ENCODE measurements around the gene KCNQ1.

Gene KCNQ1

DNA sequence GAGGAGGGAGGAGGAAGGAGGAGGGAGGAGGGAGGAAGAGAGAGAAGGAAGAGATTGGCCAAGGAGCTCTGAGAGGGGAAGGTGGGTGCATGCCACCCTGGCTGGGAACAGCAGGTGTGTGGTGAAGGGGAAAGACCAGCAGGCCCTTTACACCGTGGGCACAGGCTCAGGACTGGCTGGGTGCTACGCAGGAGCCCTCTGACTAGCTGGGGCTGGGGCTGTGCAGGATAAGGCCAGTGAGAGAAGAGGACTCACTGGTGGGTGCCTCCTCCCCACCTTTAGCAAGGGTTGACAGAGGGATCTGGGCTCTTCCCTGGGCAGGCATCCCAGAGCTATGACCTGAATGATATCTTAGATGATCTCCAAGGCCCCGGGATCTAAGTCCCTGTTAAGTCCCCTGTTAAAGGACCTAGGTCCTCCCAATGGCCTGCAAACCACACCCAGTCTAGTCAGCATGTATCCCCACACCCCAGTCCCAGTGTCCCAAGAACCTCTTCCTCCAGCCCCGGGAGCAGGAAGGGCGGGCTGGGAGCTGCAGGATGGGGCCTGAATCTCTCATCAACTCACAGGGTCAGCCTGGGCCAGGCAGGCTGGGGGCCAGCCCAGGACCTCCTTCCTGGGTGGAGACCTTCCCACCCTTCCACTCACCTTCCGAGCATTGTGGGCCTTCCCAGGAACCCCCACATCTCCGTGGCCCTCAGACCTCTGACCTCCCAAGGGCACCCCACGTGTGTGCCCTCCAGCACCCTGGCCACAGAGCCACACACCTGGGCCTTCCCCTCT lies 385.4 kb downstream of the KCNQ1 start:
- WGBS (ENCODE audit: insufficient coverage): 97% methylated on average over 8 of the region's 8 CpGs

DNA sequence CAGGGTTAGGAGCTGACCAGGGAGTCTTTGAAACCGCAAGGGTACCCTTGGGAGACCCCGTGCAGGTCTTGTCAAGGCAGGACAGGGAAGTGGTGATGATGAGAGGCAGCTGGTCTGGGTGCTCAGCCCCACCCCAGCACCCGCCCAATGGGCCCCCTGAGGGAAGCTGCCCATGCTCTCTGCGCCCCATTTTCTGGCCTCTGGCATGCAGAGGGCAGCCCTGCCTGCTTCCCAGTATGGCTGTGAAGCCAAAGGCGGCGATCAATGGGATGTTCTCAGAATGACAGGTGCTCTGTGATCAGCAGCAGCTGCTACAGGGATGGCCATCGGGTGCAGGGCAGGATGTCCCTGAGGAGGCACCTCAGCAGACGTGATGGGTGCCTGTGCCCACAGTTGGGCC lies 386.1 kb downstream of the KCNQ1 start:
- no peak for DNase-seq
- Histone ChIP-seq H3K9me3 (ENCODE audit: control extremely low read depth in 1 of 5, control insufficient read depth in 4 of 5, insufficient read depth in 2 of 5, low read depth in 1 of 5, low read length in 4 of 5) (peaks cover 0 to 15% (median 4%) of the 10 kb centered on the region in 5 experiments), H3K4me3 (ENCODE audit: control insufficient read depth in 1 of 7, extremely low read depth in 1 of 7, insufficient read depth in 4 of 7, low read depth in 2 of 7, low read length in 6 of 7) (no peak overlapping the region), H3K36me3 (ENCODE audit: control insufficient read depth in 4 of 4, insufficient read depth in 4 of 4, low read length in 3 of 4) (no peaks in the 10 kb centered on the region), H3K27me3 (replicated peaks in 2 of 5; ENCODE audit: control insufficient read depth in 4 of 5, insufficient read depth in 5 of 5, low read length in 4 of 5) (no peaks in the 10 kb centered on the region), H3K4me1 (ENCODE audit: control extremely low read depth in 1 of 4, control insufficient read depth in 4 of 4, insufficient read depth in 4 of 4, low read length in 3 of 4) (peaks cover 0 to 28% (median 27%) of the 10 kb centered on the region in 4 experiments), H3K27ac (ENCODE audit: insufficient read depth in 1 of 2, low read depth in 1 of 2, low read length in 2 of 2, poor library complexity in 1 of 2, severe bottlenecking in 2 of 2) (no peak overlapping the region)
- CTCF ChIA-PET: interaction anchor here (1.2 kb wide), 2 partner anchors 56 to 57 kb away, joined by 3 read pairs; no protein-coding TSS in a partner anchor
- POLR2A ChIA-PET: no interaction called here
- WGBS (ENCODE audit: insufficient coverage): 93% methylated on average over 7 of the region's 8 CpGs

More for the DNA sequence above, 385.4 kb downstream of the KCNQ1 start:
- peaks cover 0 to 35% (median 34%) of the 10 kb centered on the region in 4 experiments for H3K4me1 ChIP-seq (ENCODE audit: control extremely low read depth in 1 of 4, control insufficient read depth in 4 of 4, insufficient read depth in 4 of 4, low read length in 3 of 4)
- H3K27me3 ChIP-seq (replicated peaks in 2 of 5; ENCODE audit: control insufficient read depth in 4 of 5, insufficient read depth in 5 of 5, low read length in 4 of 5): no peaks in the 10 kb centered on the region
- POLR2A ChIA-PET: no interaction called here
- no peak overlapping the region for H3K27ac ChIP-seq (ENCODE audit: insufficient read depth in 1 of 2, low read depth in 1 of 2, low read length in 2 of 2, poor library complexity in 1 of 2, severe bottlenecking in 2 of 2)
- H3K36me3 ChIP-seq (ENCODE audit: control insufficient read depth in 4 of 4, insufficient read depth in 4 of 4, low read length in 3 of 4): no peaks in the 10 kb centered on the region
- DNase-seq: no peak
- peaks cover 0 to 15% (median 4%) of the 10 kb centered on the region in 5 experiments for H3K9me3 ChIP-seq (ENCODE audit: control extremely low read depth in 1 of 5, control insufficient read depth in 4 of 5, insufficient read depth in 2 of 5, low read depth in 1 of 5, low read length in 4 of 5)
- no peak overlapping the region for H3K4me3 ChIP-seq (ENCODE audit: control insufficient read depth in 1 of 7, extremely low read depth in 1 of 7, insufficient read depth in 4 of 7, low read depth in 2 of 7, low read length in 6 of 7)
- CTCF ChIA-PET: interaction anchor here (1.0 to 1.2 kb wide), 3 partner anchors 27 to 57 kb away, joined by 3 read pairs; no protein-coding TSS in a partner anchor

DNA sequence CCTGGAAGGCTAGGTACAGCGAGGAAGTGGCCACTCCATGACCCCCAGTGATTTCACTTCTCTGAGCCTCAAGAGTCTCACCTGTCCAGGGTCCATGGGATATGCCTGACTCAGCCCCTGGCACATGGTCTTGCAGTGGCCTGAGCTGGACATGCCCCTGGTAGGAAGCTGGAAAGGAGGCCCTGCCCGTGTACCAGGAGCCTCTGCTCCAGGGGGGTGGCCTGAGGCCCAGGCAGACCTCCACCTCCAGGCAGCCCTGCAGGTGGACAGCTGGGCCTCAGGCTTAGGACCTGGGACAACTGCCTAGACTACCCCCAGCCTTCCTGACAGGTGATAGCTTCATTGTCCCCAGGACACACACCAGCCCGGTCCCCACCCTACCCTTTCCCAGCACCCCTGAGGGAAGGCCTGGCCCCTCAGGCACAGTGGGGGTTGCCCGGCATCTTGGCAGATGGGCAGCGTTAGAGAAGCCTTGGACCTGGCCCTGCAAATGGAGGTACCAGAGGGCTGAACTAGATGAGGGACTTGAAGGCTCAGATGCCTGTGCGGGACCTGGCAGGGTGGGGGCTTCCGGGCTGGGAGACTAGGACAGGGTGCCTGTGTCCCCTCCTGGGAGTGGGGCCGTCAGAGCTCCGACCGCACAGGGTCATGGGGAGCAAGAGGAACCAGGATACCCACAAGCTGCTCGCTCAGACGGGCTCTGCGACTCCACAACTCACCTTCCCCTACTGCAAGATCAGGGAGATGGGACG lies 387.1 kb downstream of the KCNQ1 start:
- H3K9me3 ChIP-seq (ENCODE audit: control extremely low read depth in 1 of 5, control insufficient read depth in 4 of 5, insufficient read depth in 2 of 5, low read depth in 1 of 5, low read length in 4 of 5): peaks cover 0 to 15% (median 4%) of the 10 kb centered on the region in 5 experiments
- no peaks in the 10 kb centered on the region for H3K36me3 ChIP-seq (ENCODE audit: control insufficient read depth in 4 of 4, insufficient read depth in 4 of 4, low read length in 3 of 4)
- H3K4me3 ChIP-seq (ENCODE audit: control insufficient read depth in 1 of 7, extremely low read depth in 1 of 7, insufficient read depth in 4 of 7, low read depth in 2 of 7, low read length in 6 of 7): no peak overlapping the region
- ChIA-PET CTCF (interaction anchor here (1.1 kb wide), 1 partner anchor 129 kb away, joined by 3 read pairs; no protein-coding TSS in a partner anchor), POLR2A (no interaction called here)
- DNase-seq: no peak
- H3K27me3 ChIP-seq (replicated peaks in 2 of 5; ENCODE audit: control insufficient read depth in 4 of 5, insufficient read depth in 5 of 5, low read length in 4 of 5): no peaks in the 10 kb centered on the region
- H3K27ac ChIP-seq (ENCODE audit: insufficient read depth in 1 of 2, low read depth in 1 of 2, low read length in 2 of 2, poor library complexity in 1 of 2, severe bottlenecking in 2 of 2): no peak overlapping the region
- WGBS (ENCODE audit: insufficient coverage): 99% methylated on average over 12 of the region's 14 CpGs
- peaks cover 0 to 22% (median 18%) of the 10 kb centered on the region in 4 experiments for H3K4me1 ChIP-seq (ENCODE audit: control extremely low read depth in 1 of 4, control insufficient read depth in 4 of 4, insufficient read depth in 4 of 4, low read length in 3 of 4)

DNA sequence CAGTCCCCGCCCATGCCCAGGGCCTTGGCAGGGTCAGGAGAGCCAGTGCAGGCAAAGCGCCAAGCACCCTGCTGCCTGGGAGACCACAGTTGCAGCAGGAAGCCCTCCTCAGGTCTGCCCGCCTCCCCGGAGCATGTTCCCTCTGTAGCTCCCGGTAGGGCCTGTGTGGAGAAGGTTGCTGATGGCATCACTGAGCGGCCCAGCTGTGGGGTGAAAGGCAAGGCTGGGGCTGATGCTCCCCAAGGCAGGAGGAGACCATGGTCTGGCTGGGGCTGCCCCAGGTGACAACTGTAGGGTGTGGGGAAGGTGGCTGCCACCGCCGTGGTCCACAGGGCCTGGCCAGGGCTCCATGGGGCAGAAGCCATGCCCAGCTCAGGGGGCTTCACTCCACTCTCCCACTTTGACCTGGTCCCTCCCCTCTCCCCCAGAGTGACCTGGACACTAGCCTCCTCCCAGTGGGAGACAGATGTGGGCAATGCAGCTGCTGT lies 387.8 kb downstream of the KCNQ1 start:
- no peaks in the 10 kb centered on the region for H3K36me3 ChIP-seq (ENCODE audit: control insufficient read depth in 4 of 4, insufficient read depth in 4 of 4, low read length in 3 of 4)
- H3K4me3 ChIP-seq (ENCODE audit: control insufficient read depth in 1 of 7, extremely low read depth in 1 of 7, insufficient read depth in 4 of 7, low read depth in 2 of 7, low read length in 6 of 7): no peak overlapping the region
- H3K4me1 ChIP-seq (ENCODE audit: control extremely low read depth in 1 of 4, control insufficient read depth in 4 of 4, insufficient read depth in 4 of 4, low read length in 3 of 4): peaks cover 0 to 22% (median 17%) of the 10 kb centered on the region in 4 experiments
- ChIA-PET CTCF (interaction anchor here (1.1 kb wide), 1 partner anchor 130 kb away, joined by 3 read pairs; no protein-coding TSS in a partner anchor), POLR2A (no interaction called here)
- no peaks in the 10 kb centered on the region for H3K27me3 ChIP-seq (replicated peaks in 2 of 5; ENCODE audit: control insufficient read depth in 4 of 5, insufficient read depth in 5 of 5, low read length in 4 of 5)
- H3K9me3 ChIP-seq (ENCODE audit: control extremely low read depth in 1 of 5, control insufficient read depth in 4 of 5, insufficient read depth in 2 of 5, low read depth in 1 of 5, low read length in 4 of 5): peaks cover 0 to 15% (median 4%) of the 10 kb centered on the region in 5 experiments
- no peak overlapping the region for H3K27ac ChIP-seq (ENCODE audit: insufficient read depth in 1 of 2, low read depth in 1 of 2, low read length in 2 of 2, poor library complexity in 1 of 2, severe bottlenecking in 2 of 2)
- no peak for DNase-seq
- 78% methylated on average over 5 of the region's 8 CpGs for WGBS (ENCODE audit: insufficient coverage)

DNA sequence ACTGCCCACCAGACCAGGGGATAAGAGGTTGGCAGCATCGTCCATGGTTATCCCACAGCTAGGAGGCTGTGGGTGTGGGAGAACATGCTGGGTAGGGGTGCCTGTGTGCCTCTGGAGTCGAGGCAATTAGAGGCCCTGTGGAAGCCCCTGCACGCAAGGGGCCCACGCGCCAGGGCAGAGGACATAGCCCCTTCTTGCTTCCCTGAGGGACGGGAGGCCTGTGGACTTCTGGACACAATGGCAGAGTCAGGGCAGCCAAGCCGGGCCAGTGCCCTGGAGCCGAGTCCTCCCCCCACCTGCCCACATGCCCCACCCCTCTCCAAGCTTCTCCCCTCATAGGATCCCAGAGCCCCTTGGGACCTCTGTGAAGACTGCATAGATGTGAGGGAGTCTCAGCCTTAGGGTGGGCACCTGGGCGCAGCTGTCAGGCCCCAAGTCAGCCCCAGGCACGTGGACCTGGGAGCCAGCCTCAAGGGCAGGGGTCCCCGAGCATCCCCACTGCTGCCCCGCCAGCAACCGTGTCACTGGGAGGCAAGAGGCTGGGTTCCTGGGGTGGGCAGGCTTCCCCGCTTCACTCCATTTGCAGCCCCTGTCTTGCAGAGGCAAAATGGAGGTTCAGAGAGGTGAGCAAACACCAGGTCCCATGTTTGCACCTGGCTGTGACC lies 388.4 kb downstream of the KCNQ1 start:
- CTCF ChIA-PET: interaction anchor here (1.1 kb wide), 1 partner anchor 131 kb away, joined by 3 read pairs; no protein-coding TSS in a partner anchor
- no peak for DNase-seq

DNA sequence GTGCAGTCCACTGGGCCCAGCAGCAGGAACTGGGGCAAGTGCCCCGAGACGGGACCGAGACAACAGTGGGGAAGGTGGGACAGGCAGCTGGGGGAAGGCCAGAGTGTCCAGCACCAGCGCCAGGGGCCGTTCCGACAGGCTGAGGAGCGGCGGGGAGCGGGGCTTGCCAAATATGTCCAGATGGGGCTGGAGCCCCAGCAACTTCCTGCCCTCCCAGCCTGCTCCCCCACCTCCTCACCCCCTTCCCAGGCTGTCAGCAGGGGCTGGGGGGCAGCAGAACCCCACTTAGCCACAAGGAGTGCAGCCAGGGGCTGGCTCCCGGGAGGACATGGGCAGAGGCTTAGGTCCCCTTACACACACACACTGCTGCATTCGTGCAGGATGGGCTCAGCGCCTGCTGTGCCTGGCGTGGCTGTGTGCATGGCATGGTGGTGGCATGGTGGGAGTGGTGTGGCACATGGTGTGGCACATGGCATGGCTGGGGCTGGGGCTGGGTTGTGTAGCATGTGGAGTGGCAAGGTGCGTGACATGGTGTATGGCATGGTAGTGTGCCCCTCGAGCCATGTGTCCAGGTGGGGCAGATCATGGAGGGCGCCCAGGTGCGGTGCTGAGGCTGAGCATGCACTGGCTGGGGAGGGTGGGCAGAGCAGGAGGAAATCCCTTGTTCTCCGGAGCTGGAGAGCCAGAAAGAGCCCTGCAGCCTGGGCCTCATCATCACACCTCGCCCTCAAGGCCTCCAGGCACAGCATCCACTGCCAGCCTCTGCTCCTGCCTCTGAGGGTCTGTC lies 389.1 kb downstream of the KCNQ1 start:
- peaks cover 0 to 20% (median 17%) of the 10 kb centered on the region in 4 experiments for H3K4me1 ChIP-seq (ENCODE audit: control extremely low read depth in 1 of 4, control insufficient read depth in 4 of 4, insufficient read depth in 4 of 4, low read length in 3 of 4)
- no peak overlapping the region for H3K4me3 ChIP-seq (ENCODE audit: control insufficient read depth in 1 of 7, extremely low read depth in 1 of 7, insufficient read depth in 4 of 7, low read depth in 2 of 7, low read length in 6 of 7)
- no peak for DNase-seq
- H3K27ac ChIP-seq (ENCODE audit: insufficient read depth in 1 of 2, low read depth in 1 of 2, low read length in 2 of 2, poor library complexity in 1 of 2, severe bottlenecking in 2 of 2): no peak overlapping the region
- no peaks in the 10 kb centered on the region for H3K36me3 ChIP-seq (ENCODE audit: control insufficient read depth in 4 of 4, insufficient read depth in 4 of 4, low read length in 3 of 4)
- H3K27me3 ChIP-seq (replicated peaks in 2 of 5; ENCODE audit: control insufficient read depth in 4 of 5, insufficient read depth in 5 of 5, low read length in 4 of 5): no peaks in the 10 kb centered on the region
- peaks cover 0 to 10% (median 4%) of the 10 kb centered on the region in 5 experiments for H3K9me3 ChIP-seq (ENCODE audit: control extremely low read depth in 1 of 5, control insufficient read depth in 4 of 5, insufficient read depth in 2 of 5, low read depth in 1 of 5, low read length in 4 of 5)
- ChIA-PET CTCF (no interaction called here), POLR2A (no interaction called here)
- WGBS (ENCODE audit: insufficient coverage): 96% methylated on average over 17 of the region's 19 CpGs

More for the DNA sequence above, 388.4 kb downstream of the KCNQ1 start:
- POLR2A ChIA-PET: no interaction called here
- WGBS (ENCODE audit: insufficient coverage): 97% methylated on average over 12 of the region's 14 CpGs
- Histone ChIP-seq H3K9me3 (ENCODE audit: control extremely low read depth in 1 of 5, control insufficient read depth in 4 of 5, insufficient read depth in 2 of 5, low read depth in 1 of 5, low read length in 4 of 5) (peaks cover 0 to 15% (median 4%) of the 10 kb centered on the region in 5 experiments), H3K27ac (ENCODE audit: insufficient read depth in 1 of 2, low read depth in 1 of 2, low read length in 2 of 2, poor library complexity in 1 of 2, severe bottlenecking in 2 of 2) (no peak overlapping the region), H3K36me3 (ENCODE audit: control insufficient read depth in 4 of 4, insufficient read depth in 4 of 4, low read length in 3 of 4) (no peaks in the 10 kb centered on the region), H3K27me3 (replicated peaks in 2 of 5; ENCODE audit: control insufficient read depth in 4 of 5, insufficient read depth in 5 of 5, low read length in 4 of 5) (no peaks in the 10 kb centered on the region), H3K4me3 (ENCODE audit: control insufficient read depth in 1 of 7, extremely low read depth in 1 of 7, insufficient read depth in 4 of 7, low read depth in 2 of 7, low read length in 6 of 7) (no peak overlapping the region), H3K4me1 (ENCODE audit: control extremely low read depth in 1 of 4, control insufficient read depth in 4 of 4, insufficient read depth in 4 of 4, low read length in 3 of 4) (peaks cover 0 to 22% (median 17%) of the 10 kb centered on the region in 4 experiments)

All from common myeloid progenitor, CD34-positive (primary cell).